ENCODE measurements around the gene LMLN.
"Not testable (repeated sequence)": the region's sequence is repeated elsewhere in the genome, so short reads cannot be mapped to it uniquely, and the experiment has no call there.

LMLN gene

GRCh38 chr3:198076722-198077308, 116.8 kb downstream of the LMLN start:
- DNase-seq (ENCODE audit: low read depth in 1 of 2, low spot score in 1 of 2), result no peak

GRCh38 chr3:198079771-198080520, 119.9 kb downstream of the LMLN start:
- peak in 1 of 2 donors; percentile 33 for DNase-seq (ENCODE audit: low read depth in 1 of 2, low spot score in 1 of 2)

- DNase-seq (ENCODE audit: low read depth in 1 of 2, low spot score in 1 of 2), result peak; percentile 51 to 70
Observed at GRCh38 chr3:198080521-198081384, 120.7 kb downstream of the LMLN start.

GRCh38 chr3:198081421-198081844, 121.4 kb downstream of the LMLN start:
- DNase-seq (ENCODE audit: low read depth in 1 of 2, low spot score in 1 of 2), result no peak

GRCh38 chr3:198082226-198082625, 122.2 kb downstream of the LMLN start:
- not testable (repeated sequence) for DNase-seq (ENCODE audit: low read depth in 1 of 2, low spot score in 1 of 2)

GRCh38 chr3:198088421-198088955, 128.5 kb downstream of the LMLN start:
- no peak for DNase-seq (ENCODE audit: low read depth in 1 of 2, low spot score in 1 of 2)

- no peak for DNase-seq (ENCODE audit: low read depth in 1 of 2, low spot score in 1 of 2)
Observed at GRCh38 chr3:198090795-198091332, 130.8 kb downstream of the LMLN start.

GRCh38 chr3:198092276-198092675, 132.3 kb downstream of the LMLN start:
- DNase-seq (ENCODE audit: low read depth in 1 of 2, low spot score in 1 of 2), result no peak

GRCh38 chr3:198093112-198093679, 133.2 kb downstream of the LMLN start:
- no peak for DNase-seq (ENCODE audit: low read depth in 1 of 2, low spot score in 1 of 2)

Measured in stimulated activated CD4-positive, alpha-beta T cell treated with anti-CD3 and anti-CD28 coated beads, Interleukin-15, amount 100 ng/mL, for 1 hour (primary cell).